Suprapubic skin (tissue), 4 donors: ENCODE results near the gene MALRD1. TPM values are rescaled to one million over a fixed set of nuclear protein-coding genes. Genes with fewer than 3 reads are reported as not detected.

Experiments used
- DNase-seq, 2 donors: peaks; one replicate each; pipeline ENCODE4 v3.0.0-alpha.2; 2019; ENCODE audit warnings: low spot score in 2 of 2
- H3K27ac ChIP-seq: fragments of 200-600 bp; sonication (generic); one replicate; pipeline ENCODE4 v1.5.1; 2019
- H3K27me3 ChIP-seq: fragments of 200-600 bp; sonication (generic); one replicate; pipeline ENCODE4 v1.5.1; 2019
- H3K36me3 ChIP-seq: fragments of 200-600 bp; sonication (generic); one replicate; pipeline ENCODE4 v1.5.1; 2019
- H3K4me1 ChIP-seq: fragments of 200-600 bp; sonication (generic); one replicate; pipeline ENCODE4 v1.5.1; 2019
- H3K4me3 ChIP-seq: fragments of 200-600 bp; sonication (generic); one replicate; pipeline ENCODE4 v1.5.1; 2019; ENCODE audit warnings: mild to moderate bottlenecking
- H3K9me3 ChIP-seq: fragments of 200-600 bp; sonication (generic); one replicate; pipeline ENCODE4 v1.5.1; 2019
- CTCF ChIP-seq, 2 donors: fragments of 200-600 bp in 1 of 2; fragments of 450-650 bp in 1 of 2; sonication (generic) in 1 of 2; IDR thresholded peaks; one replicate each; pipeline ENCODE4 v1.5.1; 2016 to 2019; ENCODE audit warnings: antibody characterized with exemption in 2 of 2, mild to moderate bottlenecking in 1 of 2, moderate library complexity in 1 of 2
- EP300 ChIP-seq: sonication (generic); formaldehyde crosslinking; IDR thresholded peaks from one replicate; pipeline ENCODE4 v1.6.1; 2017; ENCODE audit warnings: antibody characterized with exemption
- POLR2A ChIP-seq, 2 donors: fragments of 450-650 bp; IDR thresholded peaks; one replicate each; pipeline ENCODE4 v1.6.1; 2017; ENCODE audit warnings: antibody characterized with exemption in 2 of 2, mild to moderate bottlenecking in 2 of 2, moderate library complexity in 2 of 2
- POLR2AphosphoS5 ChIP-seq, 3 donors: sonication (generic); formaldehyde crosslinking; IDR thresholded peaks; one replicate each; pipeline ENCODE4 v1.6.1; 2017; ENCODE audit warnings: antibody characterized with exemption in 3 of 3
- WGBS: methylation state at CpG from one replicate; pipeline ENCODE4 v1.1.5; 2018; 5-methylcytosine and 5-hydroxymethylcytosine counted together
- total RNA-seq, 4 donors: library from RNA; depleted of rRNA; stranded (reverse); fragments of >200 nt; gene quantifications; one replicate each; pipeline ENCODE4 v1.1.0, GENCODE V29; 2016

Gene MALRD1
- total RNA-seq, 4 donors from 2014 or later = 0.23 to 0.80 (median 0.31) TPM; not detected in 1

- Histone ChIP-seq H3K9me3 (no peaks in the 10 kb centered on the region), H3K4me3 (no peak overlapping the region), H3K4me1 (no peaks in the 10 kb centered on the region), H3K27me3 (no peaks in the 10 kb centered on the region), H3K27ac (no peak overlapping the region), H3K36me3 (no peaks in the 10 kb centered on the region)
- TF ChIP-seq EP300 (no peak), POLR2AphosphoS5 (IDR thresholded peaks at IDR 0.05) (no peak), CTCF (IDR thresholded peaks at IDR 0.05) (no peak)
- 73% methylated on average over 2 of the region's 2 CpGs for WGBS
- no peak for DNase-seq
These were observed 201.9 kb downstream of the MALRD1 start for GRCh38 chr10:19250546-19250945.

GRCh38 chr10:19252531-19252930, 203.9 kb downstream of the MALRD1 start:
- H3K4me1 ChIP-seq = no peaks in the 10 kb centered on the region
- H3K27me3 ChIP-seq = no peaks in the 10 kb centered on the region
- H3K9me3 ChIP-seq = no peaks in the 10 kb centered on the region
- no peak for DNase-seq
- H3K4me3 ChIP-seq = no peak overlapping the region
- H3K27ac ChIP-seq = no peak overlapping the region
- no peaks in the 10 kb centered on the region for H3K36me3 ChIP-seq
- no peak for TF ChIP-seq CTCF (IDR thresholded peaks at IDR 0.05)
- TF ChIP-seq POLR2A (IDR thresholded peaks at IDR 0.05) = no peak
- TF ChIP-seq EP300 = no peak
- TF ChIP-seq POLR2AphosphoS5 (IDR thresholded peaks at IDR 0.05) = no peak

GRCh38 chr10:19256331-19256730, 207.7 kb downstream of the MALRD1 start:
- H3K9me3 ChIP-seq = no peaks in the 10 kb centered on the region
- H3K36me3 ChIP-seq = no peaks in the 10 kb centered on the region
- no peak overlapping the region for H3K4me3 ChIP-seq
- no peaks in the 10 kb centered on the region for H3K27me3 ChIP-seq
- no peaks in the 10 kb centered on the region for H3K4me1 ChIP-seq
- WGBS = 68% methylated on average over 1 of the region's 1 CpG
- TF ChIP-seq POLR2AphosphoS5 (IDR thresholded peaks at IDR 0.05) (no peak), CTCF (IDR thresholded peaks at IDR 0.05) (no peak), POLR2A (IDR thresholded peaks at IDR 0.05) (no peak), EP300 (no peak)
- no peak overlapping the region for H3K27ac ChIP-seq
- DNase-seq = no peak

GRCh38 chr10:19263262-19263661, 214.7 kb downstream of the MALRD1 start:
- no peak for DNase-seq
- H3K27ac ChIP-seq = no peak overlapping the region
- no peak overlapping the region for H3K4me3 ChIP-seq
- 69% methylated on average over 1 of the region's 1 CpG for WGBS
- no peaks in the 10 kb centered on the region for H3K4me1 ChIP-seq
- no peaks in the 10 kb centered on the region for H3K36me3 ChIP-seq
- no peaks in the 10 kb centered on the region for H3K27me3 ChIP-seq
- no peaks in the 10 kb centered on the region for H3K9me3 ChIP-seq
- TF ChIP-seq EP300 = no peak
- no peak for TF ChIP-seq POLR2AphosphoS5 (IDR thresholded peaks at IDR 0.05)
- no peak for TF ChIP-seq CTCF (IDR thresholded peaks at IDR 0.05)
- no peak for TF ChIP-seq POLR2A (IDR thresholded peaks at IDR 0.05)

GRCh38 chr10:19283285-19283684, 234.7 kb downstream of the MALRD1 start:
- 84% methylated on average over 2 of the region's 2 CpGs for whole genome bisulfite sequencing
- H3K9me3 ChIP-seq = no peaks in the 10 kb centered on the region
- H3K27me3 ChIP-seq = no peaks in the 10 kb centered on the region
- TF ChIP-seq CTCF (IDR thresholded peaks at IDR 0.05) = no peak
- no peak for TF ChIP-seq POLR2A (IDR thresholded peaks at IDR 0.05)
- no peak for TF ChIP-seq EP300
- TF ChIP-seq POLR2AphosphoS5 (IDR thresholded peaks at IDR 0.05) = no peak
- H3K36me3 ChIP-seq = no peaks in the 10 kb centered on the region
- no peak overlapping the region for H3K4me3 ChIP-seq
- no peaks in the 10 kb centered on the region for H3K4me1 ChIP-seq
- no peak overlapping the region for H3K27ac ChIP-seq
- DNase-seq = no peak
